Astrocyte (in vitro differentiated cells and primary cell): Measurements from ENCODE around the gene HEXIM1. TPM values are rescaled to one million over a fixed set of nuclear protein-coding genes. Genes with fewer than 3 reads are reported as not detected.

Experiments
- DNase-seq: peaks from one replicate; pipeline ENCODE4 v3.0.0-alpha.2; 2010; ENCODE audit warnings: low read depth
- FAIRE-seq: peaks from 2 replicates; lab custom pipeline; 2011; peaks lifted over from hg19 to GRCh38; lab: Jason Lieb, UNC
- H2AFZ ChIP-seq: 2 replicates; pipeline ENCODE4 v1.6.0; 2012; ENCODE audit warnings: low read depth, low read length, inconsistent platforms
- H3K27ac ChIP-seq: 2 replicates; pipeline ENCODE4 v1.5.1; 2011; ENCODE audit warnings: low read depth, low read length, inconsistent platforms
- H3K27me3 ChIP-seq: 2 replicates; pipeline ENCODE4 v1.6.0; 2011; ENCODE audit warnings: low read length, inconsistent platforms; ENCODE audit not compliant: insufficient read depth
- H3K36me3 ChIP-seq: 2 replicates; pipeline ENCODE4 v1.5.1; 2011; ENCODE audit warnings: low read length, inconsistent platforms; ENCODE audit not compliant: insufficient read depth
- H3K4me1 ChIP-seq: 2 replicates; pipeline ENCODE4 v1.5.1; 2011; ENCODE audit warnings: low read length, inconsistent platforms; ENCODE audit not compliant: insufficient read depth
- H3K4me2 ChIP-seq: 2 replicates; pipeline ENCODE4 v1.6.0; 2012; ENCODE audit warnings: low read length, inconsistent platforms
- H3K4me3 ChIP-seq: 2 replicates; pipeline ENCODE4 v1.5.1; 2011; ENCODE audit warnings: low read depth, mild to moderate bottlenecking, low read length, inconsistent platforms; ENCODE audit not compliant: insufficient read depth
- H3K79me2 ChIP-seq: 2 replicates; pipeline ENCODE4 v1.6.0; 2012; ENCODE audit warnings: mild to moderate bottlenecking, low read length, inconsistent platforms; ENCODE audit not compliant: insufficient read depth
- H3K9ac ChIP-seq: 2 replicates; pipeline ENCODE4 v1.6.0; 2012; ENCODE audit warnings: mild to moderate bottlenecking, low read length, inconsistent platforms
- H3K9me3 ChIP-seq: 2 replicates; pipeline ENCODE4 v1.5.1; 2012; ENCODE audit warnings: low read depth, mild to moderate bottlenecking, low read length, inconsistent platforms; ENCODE audit not compliant: insufficient read depth
- H4K20me1 ChIP-seq: 2 replicates; pipeline ENCODE4 v1.6.0; 2012; ENCODE audit warnings: low read length, inconsistent platforms; ENCODE audit not compliant: insufficient read depth
- H3K27ac Mint-ChIP-seq: one replicate; pipeline ENCODE4 v1.8.0; 2021; ENCODE audit warnings: mild to moderate bottlenecking, mixed read lengths; ENCODE audit not compliant: unreplicated experiment
- H3K27me3 Mint-ChIP-seq: one replicate; pipeline ENCODE4 v1.8.0; 2021; ENCODE audit warnings: low read depth, mixed read lengths; ENCODE audit not compliant: unreplicated experiment
- H3K36me3 Mint-ChIP-seq: one replicate; pipeline ENCODE4 v1.8.0; 2021; ENCODE audit warnings: low read depth, mixed read lengths; ENCODE audit not compliant: unreplicated experiment
- H3K4me1 Mint-ChIP-seq: one replicate; pipeline ENCODE4 v1.8.0; 2021; ENCODE audit warnings: low read depth, mixed read lengths; ENCODE audit not compliant: unreplicated experiment
- H3K4me3 Mint-ChIP-seq: one replicate; pipeline ENCODE4 v1.8.0; 2021; ENCODE audit warnings: mild to moderate bottlenecking, moderate library complexity, mixed read lengths; ENCODE audit not compliant: unreplicated experiment
- H3K9me3 Mint-ChIP-seq: one replicate; pipeline ENCODE4 v1.8.0; 2021; ENCODE audit warnings: mild to moderate bottlenecking, mixed read lengths; ENCODE audit not compliant: unreplicated experiment
- EZH2 ChIP-seq: IDR thresholded peaks from 2 replicates; pipeline ENCODE4 v1.6.1; 2012; ENCODE audit warnings: mild to moderate bottlenecking, low read length, inconsistent platforms; ENCODE audit not compliant: insufficient read depth
- total RNA-seq: library from RNA; stranded (reverse); gene quantifications from 2 replicates; pipeline ENCODE4 v1.2.1, GENCODE V29; 2021
- TF ChIP-seq, protein P1 (sequence below): IDR thresholded peaks from 2 replicates; pipeline ENCODE4 v1.5.1; 2011; ENCODE audit warnings: low read depth, mild to moderate bottlenecking, inconsistent platforms, low read length, moderate library complexity; ENCODE audit not compliant: insufficient read depth

The HEXIM1 gene
- total RNA-seq, 1 donor from 2014 or later: 44.5 TPM

DNA sequence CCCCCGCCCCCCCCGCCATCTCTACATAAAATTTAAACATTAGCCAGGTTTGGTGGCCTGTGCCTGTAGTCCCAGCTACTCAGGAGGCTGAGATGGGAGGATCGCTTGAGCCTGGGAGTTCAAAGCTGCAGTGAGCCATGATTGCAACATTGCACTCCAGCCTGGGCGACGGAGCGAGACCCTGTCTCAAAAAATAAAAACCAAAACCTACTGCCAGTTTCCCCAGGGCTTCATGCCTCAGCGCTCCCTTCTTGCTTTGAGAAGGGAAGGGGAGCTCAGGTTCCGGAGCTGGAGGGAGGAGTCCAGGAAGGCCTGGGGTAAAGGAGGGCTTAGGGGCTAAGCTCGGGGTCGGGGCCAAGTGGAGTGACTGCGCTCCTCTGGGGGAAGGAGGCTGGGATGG is 36.4 kb upstream of the HEXIM1 start:
- Mint-ChIP-seq H3K36me3 (peaks cover 6% of the 10 kb centered on the region), H3K9me3 (no peaks in the 10 kb centered on the region), H3K4me1 (peaks cover 10% of the 10 kb centered on the region), H3K27me3 (no peaks in the 10 kb centered on the region), H3K27ac (peak overlapping the region; percentile 26), H3K4me3 (no peak overlapping the region)
- H3K36me3 ChIP-seq: peaks cover 4% of the 10 kb centered on the region
- H2AFZ ChIP-seq: no peak overlapping the region
- no peak overlapping the region for H3K9ac ChIP-seq
- no peak overlapping the region for H3K4me3 ChIP-seq
- H3K4me1 ChIP-seq: peaks cover 9% of the 10 kb centered on the region
- TF ChIP-seq EZH2: no peak
- TF ChIP-seq, protein P1, sequence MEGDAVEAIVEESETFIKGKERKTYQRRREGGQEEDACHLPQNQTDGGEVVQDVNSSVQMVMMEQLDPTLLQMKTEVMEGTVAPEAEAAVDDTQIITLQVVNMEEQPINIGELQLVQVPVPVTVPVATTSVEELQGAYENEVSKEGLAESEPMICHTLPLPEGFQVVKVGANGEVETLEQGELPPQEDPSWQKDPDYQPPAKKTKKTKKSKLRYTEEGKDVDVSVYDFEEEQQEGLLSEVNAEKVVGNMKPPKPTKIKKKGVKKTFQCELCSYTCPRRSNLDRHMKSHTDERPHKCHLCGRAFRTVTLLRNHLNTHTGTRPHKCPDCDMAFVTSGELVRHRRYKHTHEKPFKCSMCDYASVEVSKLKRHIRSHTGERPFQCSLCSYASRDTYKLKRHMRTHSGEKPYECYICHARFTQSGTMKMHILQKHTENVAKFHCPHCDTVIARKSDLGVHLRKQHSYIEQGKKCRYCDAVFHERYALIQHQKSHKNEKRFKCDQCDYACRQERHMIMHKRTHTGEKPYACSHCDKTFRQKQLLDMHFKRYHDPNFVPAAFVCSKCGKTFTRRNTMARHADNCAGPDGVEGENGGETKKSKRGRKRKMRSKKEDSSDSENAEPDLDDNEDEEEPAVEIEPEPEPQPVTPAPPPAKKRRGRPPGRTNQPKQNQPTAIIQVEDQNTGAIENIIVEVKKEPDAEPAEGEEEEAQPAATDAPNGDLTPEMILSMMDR: no peak
- no peak overlapping the region for H3K27ac ChIP-seq
- no peak overlapping the region for H3K4me2 ChIP-seq
- no peaks in the 10 kb centered on the region for H3K79me2 ChIP-seq
- no peak for FAIRE-seq
- DNase-seq: no peak
- no peaks in the 10 kb centered on the region for H3K9me3 ChIP-seq
- H4K20me1 ChIP-seq: peaks cover 23% of the 10 kb centered on the region
- H3K27me3 ChIP-seq: no peaks in the 10 kb centered on the region

DNA sequence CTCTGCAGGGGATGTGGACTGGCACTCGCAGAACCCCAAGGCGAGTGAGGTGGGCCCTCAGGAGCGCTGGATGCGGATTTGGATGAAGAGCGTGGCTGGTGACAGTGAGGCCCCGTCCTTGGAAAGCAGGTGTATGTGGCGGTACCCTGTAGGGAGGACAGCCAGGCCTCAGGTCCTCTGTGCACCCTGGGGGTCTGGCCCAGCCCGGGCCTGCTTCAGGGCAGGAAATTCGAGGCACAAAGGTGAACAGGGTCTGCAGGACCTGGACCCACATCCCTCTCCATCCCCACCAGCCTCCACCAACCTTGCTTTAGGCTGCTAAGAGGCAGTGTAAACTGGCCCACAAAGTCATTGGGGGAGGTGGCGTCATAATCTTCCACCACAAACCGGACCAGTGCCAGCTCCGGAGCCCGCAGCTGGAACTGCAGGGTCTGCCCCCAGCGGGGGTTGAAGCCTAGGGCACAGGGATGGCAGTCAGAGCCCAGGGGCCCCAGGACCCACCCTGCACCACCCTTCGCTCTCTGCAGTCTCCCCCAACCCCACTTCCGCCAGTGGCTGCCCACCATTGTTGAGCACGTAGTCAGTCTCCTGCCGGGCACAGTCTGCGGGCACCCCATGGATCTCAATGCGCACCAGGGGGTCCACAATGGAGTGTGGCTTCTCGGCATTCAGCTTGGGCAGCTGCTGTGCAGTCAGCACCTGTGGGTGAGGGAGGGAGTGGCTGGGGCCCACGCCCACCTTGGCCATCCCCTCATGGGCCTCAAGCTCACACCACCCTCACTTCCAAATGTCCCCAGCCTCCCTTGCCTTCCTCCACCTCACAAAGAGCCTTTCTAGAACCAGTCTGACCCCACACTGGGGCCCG is 35.5 kb upstream of the HEXIM1 start:
- H3K27me3 ChIP-seq: no peaks in the 10 kb centered on the region
- Mint-ChIP-seq H3K4me1 (peaks cover 8% of the 10 kb centered on the region), H3K9me3 (no peaks in the 10 kb centered on the region), H3K27ac (no peak overlapping the region), H3K36me3 (peaks cover 6% of the 10 kb centered on the region), H3K4me3 (no peak overlapping the region), H3K27me3 (no peaks in the 10 kb centered on the region)
- no peak overlapping the region for H3K4me2 ChIP-seq
- no peak overlapping the region for H3K27ac ChIP-seq
- FAIRE-seq (no peak), DNase-seq (no peak)
- no peaks in the 10 kb centered on the region for H3K79me2 ChIP-seq
- no peak overlapping the region for H2AFZ ChIP-seq
- peaks cover 9% of the 10 kb centered on the region for H3K4me1 ChIP-seq
- no peak overlapping the region for H3K4me3 ChIP-seq
- H3K36me3 ChIP-seq: peaks cover 4% of the 10 kb centered on the region
- H4K20me1 ChIP-seq: peaks cover 14% of the 10 kb centered on the region
- H3K9me3 ChIP-seq: no peaks in the 10 kb centered on the region
- no peak for TF ChIP-seq EZH2
- TF ChIP-seq, protein P1: no peak
- no peak overlapping the region for H3K9ac ChIP-seq

DNA sequence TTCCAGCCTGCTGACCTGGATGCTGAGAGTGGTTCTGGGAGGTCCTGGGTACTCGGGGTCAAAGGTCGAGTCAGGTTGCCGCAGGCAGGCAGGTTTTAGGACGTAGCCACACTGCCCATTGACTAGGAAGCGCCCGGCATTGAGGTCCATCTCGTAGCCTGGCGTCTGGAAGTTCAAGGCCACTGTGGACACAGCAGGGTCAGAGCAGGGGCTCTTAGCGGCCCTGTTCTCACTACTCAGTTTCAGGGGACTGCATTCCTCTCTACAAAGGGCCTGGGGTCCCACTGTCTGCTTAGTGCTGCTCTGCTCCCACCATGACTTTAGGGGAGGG is 34.9 kb upstream of the HEXIM1 start:
- H3K4me2 ChIP-seq: no peak overlapping the region
- DNase-seq: no peak
- Mint-ChIP-seq H3K4me1 (peaks cover 8% of the 10 kb centered on the region), H3K9me3 (no peaks in the 10 kb centered on the region), H3K36me3 (peaks cover 7% of the 10 kb centered on the region), H3K27ac (no peak overlapping the region), H3K27me3 (no peaks in the 10 kb centered on the region), H3K4me3 (no peak overlapping the region)
- TF ChIP-seq EZH2: no peak
- TF ChIP-seq, protein P1: no peak
- H3K4me1 ChIP-seq: peaks cover 9% of the 10 kb centered on the region
- H3K27me3 ChIP-seq: no peaks in the 10 kb centered on the region
- H3K27ac ChIP-seq: no peak overlapping the region
- no peak overlapping the region for H2AFZ ChIP-seq
- no peaks in the 10 kb centered on the region for H3K79me2 ChIP-seq
- H3K36me3 ChIP-seq: peaks cover 2% of the 10 kb centered on the region
- H3K4me3 ChIP-seq: no peak overlapping the region
- H4K20me1 ChIP-seq: peaks cover 8% of the 10 kb centered on the region
- no peaks in the 10 kb centered on the region for H3K9me3 ChIP-seq
- no peak overlapping the region for H3K9ac ChIP-seq
- FAIRE-seq: no peak
